ENCODE measurements around the gene LAMA2.

- no peak for TF ChIP-seq CTCF (IDR thresholded peaks at IDR 0.05)
- TF ChIP-seq POLR2A (IDR thresholded peaks at IDR 0.05) = no peak
Measured at GRCh38 chr6:128954308-128955043, 71.5 kb downstream of the LAMA2 start.

Data from testis (tissue), 2 donors.